Measurements from ENCODE around the gene SHANK1.

- no peak for TF ChIP-seq CTCF (IDR thresholded peaks at IDR 0.05)
- TF ChIP-seq EP300 (IDR thresholded peaks at IDR 0.05), result no peak
- no peak for TF ChIP-seq POLR2A (IDR thresholded peaks at IDR 0.05)
- TF ChIP-seq POLR2AphosphoS5 (IDR thresholded peaks at IDR 0.05), result no peak
Observed at GRCh38 chr19:50719119-50719435, 525 bp downstream of the SHANK1 start.

Data from suprapubic skin (tissue), 4 donors.